Vagina (tissue), 2 donors: ENCODE measurements around the gene ADM5. TPM values are rescaled to one million over a fixed set of nuclear protein-coding genes. Genes with fewer than 3 reads are reported as not detected.

Experiments used
- DNase-seq, 2 donors: peaks; one replicate each; pipeline ENCODE4 v3.0.0-alpha.2; 2017; ENCODE audit errors: extremely low spot score in 2 of 2
- H3K27ac ChIP-seq: fragments of 200-600 bp; sonication (generic); one replicate; pipeline ENCODE4 v1.5.1; 2019
- H3K27me3 ChIP-seq: fragments of 200-600 bp; sonication (generic); one replicate; pipeline ENCODE4 v1.5.1; 2019
- H3K36me3 ChIP-seq, 2 donors: fragments of 200-600 bp; sonication (generic); one replicate each; pipeline ENCODE4 v1.5.1; 2017 to 2019
- H3K4me1 ChIP-seq: fragments of 200-600 bp; sonication (generic); one replicate; pipeline ENCODE4 v1.5.1; 2019
- H3K4me3 ChIP-seq, 2 donors: fragments of 200-600 bp; sonication (generic); 1 replicate in 1 of 2; 2 replicates in 1 of 2; pipeline ENCODE4 v1.5.1; 2016 to 2019
- H3K9me3 ChIP-seq: fragments of 200-600 bp; sonication (generic); one replicate; pipeline ENCODE4 v1.5.1; 2019
- CTCF ChIP-seq, 3 experiments: fragments of 450-650 bp in 2 of 3; fragments of 200-600 bp in 1 of 3; sonication (generic) in 1 of 3; IDR thresholded peaks; one replicate each; pipeline ENCODE4 v1.5.1; 2017 to 2019; ENCODE audit warnings: antibody characterized with exemption in 3 of 3, mild to moderate bottlenecking in 2 of 3, moderate library complexity in 2 of 3
- POLR2A ChIP-seq, 2 donors: fragments of 450-650 bp; IDR thresholded peaks; one replicate each; pipeline ENCODE4 v1.6.1; 2017; ENCODE audit warnings: antibody characterized with exemption in 2 of 2, mild to moderate bottlenecking in 2 of 2, moderate library complexity in 2 of 2
- POLR2AphosphoS5 ChIP-seq, 2 donors: sonication (generic); formaldehyde crosslinking; IDR thresholded peaks; one replicate each; pipeline ENCODE4 v1.9.0; 2017; ENCODE audit warnings: antibody characterized with exemption in 2 of 2, mild to moderate bottlenecking in 2 of 2, low read depth in 1 of 2; ENCODE audit not compliant: insufficient read depth in 1 of 2
- intact Hi-C: fragments of 100-400 bp; cut with DNase I; formaldehyde crosslinking; loops from one replicate; pipeline ENCODE4 v1.15.1; 2023
- total RNA-seq: library from RNA; depleted of rRNA; stranded (reverse); fragments of >200 nt; gene quantifications from one replicate; pipeline ENCODE4 v1.2.3, GENCODE V29; 2016

The ADM5 gene
- total RNA-seq, 1 donor from 2014 or later = 2.7 TPM

DNA sequence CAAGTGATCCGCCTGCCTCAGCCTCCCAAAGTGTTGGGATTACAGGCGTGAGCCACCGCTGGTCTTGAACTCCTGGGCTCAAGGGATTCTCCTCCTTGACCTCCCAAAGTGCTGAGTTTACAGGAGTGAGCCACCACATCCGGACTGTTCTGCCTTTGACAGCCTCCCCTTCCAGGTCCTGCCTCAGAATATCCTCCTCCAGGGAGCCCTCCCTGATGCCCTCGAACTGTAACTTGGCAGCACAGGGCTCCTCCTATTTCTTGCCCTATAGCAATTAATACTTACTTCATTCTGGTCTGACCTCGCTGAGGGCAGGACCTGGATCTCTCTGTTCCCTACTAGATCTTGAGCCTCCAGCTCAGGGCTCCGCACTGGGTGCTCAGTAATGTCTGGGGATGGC lies 7.5 kb downstream of the ADM5 start:
- intact Hi-C loops = no loop called here
- Histone ChIP-seq H3K9me3 (no peaks in the 10 kb centered on the region), H3K4me1 (no peaks in the 10 kb centered on the region), H3K27me3 (no peaks in the 10 kb centered on the region), H3K27ac (no peak overlapping the region), H3K4me3 (no peak overlapping the region), H3K36me3 (no peaks in the 10 kb centered on the region)
- no peak for TF ChIP-seq CTCF (IDR thresholded peaks at IDR 0.05)
- no peak for TF ChIP-seq POLR2A (IDR thresholded peaks at IDR 0.05)
- no peak for TF ChIP-seq POLR2AphosphoS5 (IDR thresholded peaks at IDR 0.05; ENCODE audit: insufficient read depth in 1 of 2, low read depth in 1 of 2)
- no peak for DNase-seq

- intact Hi-C loops = no loop called here
- Histone ChIP-seq H3K4me3 (no peak overlapping the region), H3K27me3 (no peaks in the 10 kb centered on the region), H3K9me3 (no peaks in the 10 kb centered on the region), H3K36me3 (no peaks in the 10 kb centered on the region), H3K27ac (no peak overlapping the region), H3K4me1 (no peaks in the 10 kb centered on the region)
- TF ChIP-seq CTCF (IDR thresholded peaks at IDR 0.05) = no peak
- no peak for TF ChIP-seq POLR2A (IDR thresholded peaks at IDR 0.05)
- TF ChIP-seq POLR2AphosphoS5 (IDR thresholded peaks at IDR 0.05; ENCODE audit: insufficient read depth in 1 of 2, low read depth in 1 of 2) = no peak
- DNase-seq = no peak
Observed at GRCh38 chr19:49699364-49699763, 10.0 kb downstream of the ADM5 start.

- H3K4me3 ChIP-seq = no peak overlapping the region
- no peaks in the 10 kb centered on the region for H3K36me3 ChIP-seq
- no peaks in the 10 kb centered on the region for H3K27me3 ChIP-seq
- no peaks in the 10 kb centered on the region for H3K4me1 ChIP-seq
- intact Hi-C loops = no loop called here
- H3K27ac ChIP-seq = no peak overlapping the region
- no peaks in the 10 kb centered on the region for H3K9me3 ChIP-seq
- TF ChIP-seq CTCF (IDR thresholded peaks at IDR 0.05) = no peak
- no peak for TF ChIP-seq POLR2AphosphoS5 (IDR thresholded peaks at IDR 0.05; ENCODE audit: insufficient read depth in 1 of 2, low read depth in 1 of 2)
- TF ChIP-seq POLR2A (IDR thresholded peaks at IDR 0.05) = no peak
- DNase-seq = no peak
Observed at GRCh38 chr19:49700563-49700962, 11.2 kb downstream of the ADM5 start.

- no peaks in the 10 kb centered on the region for H3K9me3 ChIP-seq
- H3K4me3 ChIP-seq = no peak overlapping the region
- intact Hi-C loops = no loop called here
- H3K27ac ChIP-seq = no peak overlapping the region
- TF ChIP-seq CTCF (IDR thresholded peaks at IDR 0.05) (no peak), POLR2AphosphoS5 (IDR thresholded peaks at IDR 0.05; ENCODE audit: insufficient read depth in 1 of 2, low read depth in 1 of 2) (no peak), POLR2A (IDR thresholded peaks at IDR 0.05) (no peak)
- H3K4me1 ChIP-seq = no peaks in the 10 kb centered on the region
- H3K36me3 ChIP-seq = no peaks in the 10 kb centered on the region
- no peak for DNase-seq
- H3K27me3 ChIP-seq = no peaks in the 10 kb centered on the region
Observed at GRCh38 chr19:49701271-49701786, 11.9 kb downstream of the ADM5 start.

DNA sequence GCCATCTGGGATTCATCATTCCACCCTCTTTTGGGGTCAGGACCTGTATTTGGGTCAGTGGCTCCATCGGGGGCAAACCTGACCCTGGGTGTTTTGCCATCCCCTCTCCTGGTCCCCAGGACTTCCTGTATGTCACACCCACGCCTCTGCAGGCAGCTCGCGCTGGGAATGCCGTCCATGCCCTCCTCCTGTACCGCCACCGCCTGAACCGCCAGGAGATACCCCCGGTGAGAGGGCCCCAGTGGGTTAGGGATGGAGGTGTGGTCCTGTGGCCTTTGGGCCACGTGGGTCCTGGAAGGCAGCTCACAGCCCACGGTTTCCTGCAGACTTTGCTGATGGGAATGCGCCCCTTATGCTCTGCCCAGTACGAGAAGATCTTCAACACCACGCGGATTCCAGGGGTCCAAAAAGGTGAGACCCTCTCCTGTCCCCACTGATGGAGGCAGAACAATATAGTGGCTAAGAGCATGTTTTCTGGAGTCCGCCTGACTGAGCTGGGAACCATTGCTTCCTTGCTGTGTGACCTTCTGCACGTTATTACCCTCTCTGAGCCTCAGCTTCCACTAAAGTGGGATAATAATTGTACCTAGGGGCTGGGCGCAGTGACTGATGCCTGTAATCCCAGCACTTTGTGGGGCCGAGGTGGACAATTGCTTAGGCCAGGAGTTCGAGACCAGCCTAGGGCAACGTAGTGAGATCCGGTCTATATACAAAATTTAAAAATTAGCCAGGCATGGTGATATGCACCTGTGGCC lies 15.7 kb downstream of the ADM5 start:
- H3K4me3 ChIP-seq = no peak overlapping the region
- H3K27me3 ChIP-seq = no peaks in the 10 kb centered on the region
- no peaks in the 10 kb centered on the region for H3K36me3 ChIP-seq
- no peak for TF ChIP-seq POLR2AphosphoS5 (IDR thresholded peaks at IDR 0.05; ENCODE audit: insufficient read depth in 1 of 2, low read depth in 1 of 2)
- no peak for TF ChIP-seq CTCF (IDR thresholded peaks at IDR 0.05)
- no peak for TF ChIP-seq POLR2A (IDR thresholded peaks at IDR 0.05)
- no peak overlapping the region for H3K27ac ChIP-seq
- H3K4me1 ChIP-seq = no peaks in the 10 kb centered on the region
- no peaks in the 10 kb centered on the region for H3K9me3 ChIP-seq
- no peak for DNase-seq
- intact Hi-C loops = no loop called here
